Thoracic aorta (tissue), 2 donors: ENCODE data around the gene PAFAH2. TPM values are rescaled to one million over a fixed set of nuclear protein-coding genes. Genes with fewer than 3 reads are reported as not detected.
"Not testable (repeated sequence)": the region's sequence is repeated elsewhere in the genome, so short reads cannot be mapped to it uniquely, and the experiment has no call there.

ENCODE experiments used
- ATAC-seq: fragments of 150-250 bp; one replicate; pipeline ENCODE4 v1.8.0; 2017; ENCODE audit warnings: low read depth; ENCODE audit not compliant: insufficient number of reproducible peaks, low FRiP score
- DNase-seq: peaks from one replicate; pipeline ENCODE4 v3.0.0-alpha.2; 2020; ENCODE audit warnings: low spot score
- H3K27ac ChIP-seq, 2 donors: fragments of 200-600 bp; sonication (generic); 1 replicate in 1 of 2; 2 replicates in 1 of 2; pipeline ENCODE4 v1.5.1; 2016; ENCODE audit warnings: mild to moderate bottlenecking in 2 of 2, moderate library complexity in 2 of 2
- H3K27me3 ChIP-seq: fragments of 200-600 bp; sonication (generic); replicated peaks from 2 replicates; pipeline ENCODE4 v1.6.0; 2016; ENCODE audit warnings: mild to moderate bottlenecking; ENCODE audit not compliant: insufficient read depth
- H3K36me3 ChIP-seq: fragments of 200-600 bp; sonication (generic); one replicate; pipeline ENCODE4 v1.5.1; 2016
- H3K4me1 ChIP-seq, 2 donors: fragments of 200-600 bp; sonication (generic); 1 replicate in 1 of 2; 2 replicates in 1 of 2; pipeline versions ENCODE4 v1.5.1 to v1.6.0; 2016; ENCODE audit warnings: low read depth in 2 of 2, mild to moderate bottlenecking in 1 of 2; ENCODE audit not compliant: control insufficient read depth in 1 of 2
- H3K4me3 ChIP-seq: fragments of 200-600 bp; sonication (generic); 2 replicates; pipeline ENCODE4 v1.5.1; 2016; ENCODE audit warnings: mild to moderate bottlenecking
- H3K9me3 ChIP-seq: fragments of 200-600 bp; sonication (generic); 2 replicates; pipeline ENCODE4 v1.5.1; 2016
- total RNA-seq, 2 donors: library from RNA; depleted of rRNA; stranded (reverse); fragments of >200 nt; gene quantifications; one replicate each; pipeline versions ENCODE4 v1.1.0 to v1.2.3, GENCODE V29; 2016
- TF ChIP-seq, protein P1 (sequence below): fragments of 200-600 bp; sonication (generic); IDR thresholded peaks from one replicate; pipeline ENCODE4 v1.5.1; 2019; ENCODE audit warnings: antibody characterized with exemption

The PAFAH2 gene
- total RNA-seq, 2 donors from 2014 or later, result 3.6 to 6.9 TPM

DNA sequence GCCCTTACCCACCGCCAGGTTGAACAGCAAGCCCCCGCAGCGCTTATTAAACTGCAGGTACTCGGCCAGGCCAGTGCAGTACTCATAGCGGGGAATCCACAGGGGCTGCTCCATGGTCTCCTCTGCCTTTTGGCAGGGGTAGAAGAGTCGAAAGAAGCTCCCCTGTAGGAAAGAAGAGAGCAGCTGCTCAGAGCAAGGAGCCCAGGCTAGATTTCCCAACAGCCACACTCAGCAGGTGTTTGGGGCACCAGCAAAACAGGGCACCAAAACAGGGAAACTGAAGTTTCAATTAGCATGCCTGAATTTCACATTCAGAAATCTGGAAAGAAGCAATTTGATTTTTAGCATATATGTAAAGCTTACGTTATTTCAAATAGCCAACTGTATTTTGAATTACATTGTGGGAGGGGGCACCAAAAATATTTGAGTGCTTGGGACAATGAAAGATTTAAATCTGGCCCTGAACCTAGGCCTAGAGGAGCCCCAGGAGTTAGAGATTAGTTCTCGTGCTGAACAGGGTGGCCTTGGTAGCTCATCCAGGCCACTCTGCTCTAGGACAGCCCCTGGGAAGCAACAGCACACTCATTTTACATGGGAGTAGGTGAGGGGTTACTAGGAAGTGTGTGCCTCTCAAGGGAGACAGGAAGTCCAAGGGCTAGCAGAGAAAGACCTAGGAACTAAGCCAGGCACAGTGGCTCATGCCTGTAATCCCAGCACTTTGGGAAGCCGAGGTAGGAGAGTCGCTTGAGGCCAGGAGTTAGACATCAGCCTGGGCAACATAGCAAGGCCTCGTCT, 8.2 kb downstream of the PAFAH2 start:
- Histone ChIP-seq H3K27ac (no peak overlapping the region), H3K36me3 (peaks cover 14% of the 10 kb centered on the region), H3K9me3 (no peaks in the 10 kb centered on the region), H3K4me3 (no peak overlapping the region), H3K4me1 (no peaks in the 10 kb centered on the region), H3K27me3 (no peaks in the 10 kb centered on the region)
- TF ChIP-seq, protein P1, sequence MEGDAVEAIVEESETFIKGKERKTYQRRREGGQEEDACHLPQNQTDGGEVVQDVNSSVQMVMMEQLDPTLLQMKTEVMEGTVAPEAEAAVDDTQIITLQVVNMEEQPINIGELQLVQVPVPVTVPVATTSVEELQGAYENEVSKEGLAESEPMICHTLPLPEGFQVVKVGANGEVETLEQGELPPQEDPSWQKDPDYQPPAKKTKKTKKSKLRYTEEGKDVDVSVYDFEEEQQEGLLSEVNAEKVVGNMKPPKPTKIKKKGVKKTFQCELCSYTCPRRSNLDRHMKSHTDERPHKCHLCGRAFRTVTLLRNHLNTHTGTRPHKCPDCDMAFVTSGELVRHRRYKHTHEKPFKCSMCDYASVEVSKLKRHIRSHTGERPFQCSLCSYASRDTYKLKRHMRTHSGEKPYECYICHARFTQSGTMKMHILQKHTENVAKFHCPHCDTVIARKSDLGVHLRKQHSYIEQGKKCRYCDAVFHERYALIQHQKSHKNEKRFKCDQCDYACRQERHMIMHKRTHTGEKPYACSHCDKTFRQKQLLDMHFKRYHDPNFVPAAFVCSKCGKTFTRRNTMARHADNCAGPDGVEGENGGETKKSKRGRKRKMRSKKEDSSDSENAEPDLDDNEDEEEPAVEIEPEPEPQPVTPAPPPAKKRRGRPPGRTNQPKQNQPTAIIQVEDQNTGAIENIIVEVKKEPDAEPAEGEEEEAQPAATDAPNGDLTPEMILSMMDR, result no peak
- no peak for DNase-seq
- ATAC-seq, result no peak

GRCh38 chr1:25987951-25988350, 9.9 kb downstream of the PAFAH2 start:
- DNase-seq, result no peak
- Histone ChIP-seq H3K9me3 (no peaks in the 10 kb centered on the region), H3K4me3 (no peak overlapping the region), H3K27ac (no peak overlapping the region), H3K36me3 (peaks cover 22% of the 10 kb centered on the region), H3K27me3 (no peaks in the 10 kb centered on the region), H3K4me1 (no peaks in the 10 kb centered on the region)
- ATAC-seq, result no peak
- TF ChIP-seq, protein P1, result no peak

GRCh38 chr1:25986773-25987172, 11.1 kb downstream of the PAFAH2 start:
- H3K9me3 ChIP-seq, ATAC-seq, H3K4me3 ChIP-seq, H3K27me3 ChIP-seq, H3K27ac ChIP-seq, H3K4me1 ChIP-seq, DNase-seq: not testable (repeated sequence)
- H3K36me3 ChIP-seq, result peaks cover 31% of the 10 kb centered on the region

GRCh38 chr1:25985670-25986069, 12.2 kb downstream of the PAFAH2 start:
- ATAC-seq, result no peak
- H3K4me1 ChIP-seq, result no peaks in the 10 kb centered on the region
- H3K36me3 ChIP-seq, result peaks cover 31% of the 10 kb centered on the region
- DNase-seq, result no peak
- TF ChIP-seq, protein P1, result no peak
- no peaks in the 10 kb centered on the region for H3K9me3 ChIP-seq
- no peak overlapping the region for H3K27ac ChIP-seq
- no peaks in the 10 kb centered on the region for H3K27me3 ChIP-seq
- no peak overlapping the region for H3K4me3 ChIP-seq

- Histone ChIP-seq H3K27me3 (no peaks in the 10 kb centered on the region), H3K4me3 (no peak overlapping the region), H3K9me3 (no peaks in the 10 kb centered on the region), H3K27ac (no peak overlapping the region), H3K36me3 (peaks cover 31% of the 10 kb centered on the region), H3K4me1 (no peaks in the 10 kb centered on the region)
- no peak for DNase-seq
- no peak for ATAC-seq
- TF ChIP-seq, protein P1, result no peak
Observed at GRCh38 chr1:25985171-25985570, 12.7 kb downstream of the PAFAH2 start.

DNA sequence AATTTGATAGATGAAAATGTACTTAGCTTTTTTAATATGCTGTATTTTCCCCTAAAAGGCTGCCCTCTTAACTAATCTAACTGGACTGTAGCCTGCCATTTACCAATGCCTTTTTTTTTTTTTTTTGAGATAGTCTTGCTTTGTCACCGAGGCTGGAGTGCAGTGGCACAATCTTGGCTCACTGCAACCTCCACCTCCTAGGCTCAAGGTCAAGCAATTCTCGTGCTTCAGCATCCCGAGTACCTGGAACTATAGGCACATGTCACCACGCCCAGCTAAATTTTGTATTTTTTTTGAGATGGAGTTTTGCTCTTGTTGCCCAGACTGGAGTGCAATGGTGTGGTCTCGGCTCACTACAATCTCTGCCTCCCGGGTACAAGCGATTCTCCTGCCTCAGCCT, 18.7 kb downstream of the PAFAH2 start:
- no peak overlapping the region for H3K27ac ChIP-seq
- TF ChIP-seq, protein P1, result no peak
- H3K27me3 ChIP-seq, result no peaks in the 10 kb centered on the region
- no peak overlapping the region for H3K4me3 ChIP-seq
- H3K4me1 ChIP-seq, result no peaks in the 10 kb centered on the region
- H3K9me3 ChIP-seq, result no peaks in the 10 kb centered on the region
- DNase-seq, result no peak
- peaks cover 23% of the 10 kb centered on the region for H3K36me3 ChIP-seq
- no peak for ATAC-seq
